ENCODE data around the gene TAS1R1. TPM values are rescaled to one million over a fixed set of nuclear protein-coding genes. Genes with fewer than 3 reads are reported as not detected.

The TAS1R1 gene
- polyA plus RNA-seq, 1 donor from 2014 or later: not detected

DNA sequence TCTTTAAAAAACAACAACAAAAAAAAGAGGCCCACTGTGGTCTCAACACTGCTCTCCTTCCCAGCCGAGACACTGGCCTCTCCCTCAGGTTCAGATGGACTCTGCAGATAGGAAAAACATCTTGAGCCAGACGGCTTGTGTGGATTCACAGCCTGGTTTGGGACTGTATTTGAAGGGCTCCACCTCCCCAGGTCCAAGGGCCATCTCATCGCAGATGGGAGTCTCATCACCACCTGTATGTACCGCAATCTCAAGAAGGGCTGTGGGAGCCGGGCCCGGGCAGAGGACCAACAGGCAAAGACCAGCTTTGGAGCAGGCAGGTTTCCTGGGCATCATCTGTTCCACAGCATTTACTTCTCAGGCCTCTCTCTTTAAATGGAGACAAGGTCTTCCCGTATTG is 34.9 kb downstream of the TAS1R1 start:
- Histone ChIP-seq H4K20me1 (ENCODE audit: insufficient read depth) (no peaks in the 10 kb centered on the region), H3K4me3 (ENCODE audit: low read length) (no peak overlapping the region), H2AFZ (ENCODE audit: low read depth, low read length) (no peak overlapping the region), H3K9me2 (ENCODE audit: insufficient read depth, low read length) (no peaks in the 10 kb centered on the region), H3F3A (ENCODE audit: insufficient read depth, low read length, poor library complexity, severe bottlenecking) (no peaks in the 10 kb centered on the region), H3K9me3 (ENCODE audit: low read length) (no peaks in the 10 kb centered on the region), H3K27ac (ENCODE audit: low read length) (no peak overlapping the region), H3K27me3 (ENCODE audit: insufficient read depth, low read depth, low read length) (no peaks in the 10 kb centered on the region), H3K4me2 (ENCODE audit: low read length) (no peak overlapping the region), H3K36me3 (ENCODE audit: insufficient read depth, low read length) (no peaks in the 10 kb centered on the region), H3K9ac (ENCODE audit: low read length) (no peak overlapping the region), H3K79me2 (replicated peaks; ENCODE audit: insufficient read depth, low read length) (no peaks in the 10 kb centered on the region)
- TF ChIP-seq, protein P1, sequence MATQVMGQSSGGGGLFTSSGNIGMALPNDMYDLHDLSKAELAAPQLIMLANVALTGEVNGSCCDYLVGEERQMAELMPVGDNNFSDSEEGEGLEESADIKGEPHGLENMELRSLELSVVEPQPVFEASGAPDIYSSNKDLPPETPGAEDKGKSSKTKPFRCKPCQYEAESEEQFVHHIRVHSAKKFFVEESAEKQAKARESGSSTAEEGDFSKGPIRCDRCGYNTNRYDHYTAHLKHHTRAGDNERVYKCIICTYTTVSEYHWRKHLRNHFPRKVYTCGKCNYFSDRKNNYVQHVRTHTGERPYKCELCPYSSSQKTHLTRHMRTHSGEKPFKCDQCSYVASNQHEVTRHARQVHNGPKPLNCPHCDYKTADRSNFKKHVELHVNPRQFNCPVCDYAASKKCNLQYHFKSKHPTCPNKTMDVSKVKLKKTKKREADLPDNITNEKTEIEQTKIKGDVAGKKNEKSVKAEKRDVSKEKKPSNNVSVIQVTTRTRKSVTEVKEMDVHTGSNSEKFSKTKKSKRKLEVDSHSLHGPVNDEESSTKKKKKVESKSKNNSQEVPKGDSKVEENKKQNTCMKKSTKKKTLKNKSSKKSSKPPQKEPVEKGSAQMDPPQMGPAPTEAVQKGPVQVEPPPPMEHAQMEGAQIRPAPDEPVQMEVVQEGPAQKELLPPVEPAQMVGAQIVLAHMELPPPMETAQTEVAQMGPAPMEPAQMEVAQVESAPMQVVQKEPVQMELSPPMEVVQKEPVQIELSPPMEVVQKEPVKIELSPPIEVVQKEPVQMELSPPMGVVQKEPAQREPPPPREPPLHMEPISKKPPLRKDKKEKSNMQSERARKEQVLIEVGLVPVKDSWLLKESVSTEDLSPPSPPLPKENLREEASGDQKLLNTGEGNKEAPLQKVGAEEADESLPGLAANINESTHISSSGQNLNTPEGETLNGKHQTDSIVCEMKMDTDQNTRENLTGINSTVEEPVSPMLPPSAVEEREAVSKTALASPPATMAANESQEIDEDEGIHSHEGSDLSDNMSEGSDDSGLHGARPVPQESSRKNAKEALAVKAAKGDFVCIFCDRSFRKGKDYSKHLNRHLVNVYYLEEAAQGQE (IDR thresholded peaks at IDR 0.05; ENCODE audit: borderline replicate concordance): no peak
- TF ChIP-seq EZH2 (IDR thresholded peaks at IDR 0.05; ENCODE audit: borderline replicate concordance, insufficient read depth, low read length, poor library complexity, severe bottlenecking) (no peak), SMC3 (conservative IDR thresholded peaks at IDR 0.05; ENCODE audit: poor library complexity) (no peak), POLR2AphosphoS5 (IDR thresholded peaks at IDR 0.05) (no peak), TAF1 (IDR thresholded peaks at IDR 0.05; ENCODE audit: low read depth) (no peak), EP300 (conservative IDR thresholded peaks at IDR 0.05; ENCODE audit: poor library complexity, severe bottlenecking) (no peak), MXI1 (conservative IDR thresholded peaks at IDR 0.05; ENCODE audit: poor library complexity, severe bottlenecking) (no peak), RAD21 (conservative IDR thresholded peaks at IDR 0.05) (no peak)
- TF ChIP-seq, protein P2, sequence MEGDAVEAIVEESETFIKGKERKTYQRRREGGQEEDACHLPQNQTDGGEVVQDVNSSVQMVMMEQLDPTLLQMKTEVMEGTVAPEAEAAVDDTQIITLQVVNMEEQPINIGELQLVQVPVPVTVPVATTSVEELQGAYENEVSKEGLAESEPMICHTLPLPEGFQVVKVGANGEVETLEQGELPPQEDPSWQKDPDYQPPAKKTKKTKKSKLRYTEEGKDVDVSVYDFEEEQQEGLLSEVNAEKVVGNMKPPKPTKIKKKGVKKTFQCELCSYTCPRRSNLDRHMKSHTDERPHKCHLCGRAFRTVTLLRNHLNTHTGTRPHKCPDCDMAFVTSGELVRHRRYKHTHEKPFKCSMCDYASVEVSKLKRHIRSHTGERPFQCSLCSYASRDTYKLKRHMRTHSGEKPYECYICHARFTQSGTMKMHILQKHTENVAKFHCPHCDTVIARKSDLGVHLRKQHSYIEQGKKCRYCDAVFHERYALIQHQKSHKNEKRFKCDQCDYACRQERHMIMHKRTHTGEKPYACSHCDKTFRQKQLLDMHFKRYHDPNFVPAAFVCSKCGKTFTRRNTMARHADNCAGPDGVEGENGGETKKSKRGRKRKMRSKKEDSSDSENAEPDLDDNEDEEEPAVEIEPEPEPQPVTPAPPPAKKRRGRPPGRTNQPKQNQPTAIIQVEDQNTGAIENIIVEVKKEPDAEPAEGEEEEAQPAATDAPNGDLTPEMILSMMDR (IDR thresholded peaks at IDR 0.05; ENCODE audit: poor library complexity, severe bottlenecking): no peak

DNA sequence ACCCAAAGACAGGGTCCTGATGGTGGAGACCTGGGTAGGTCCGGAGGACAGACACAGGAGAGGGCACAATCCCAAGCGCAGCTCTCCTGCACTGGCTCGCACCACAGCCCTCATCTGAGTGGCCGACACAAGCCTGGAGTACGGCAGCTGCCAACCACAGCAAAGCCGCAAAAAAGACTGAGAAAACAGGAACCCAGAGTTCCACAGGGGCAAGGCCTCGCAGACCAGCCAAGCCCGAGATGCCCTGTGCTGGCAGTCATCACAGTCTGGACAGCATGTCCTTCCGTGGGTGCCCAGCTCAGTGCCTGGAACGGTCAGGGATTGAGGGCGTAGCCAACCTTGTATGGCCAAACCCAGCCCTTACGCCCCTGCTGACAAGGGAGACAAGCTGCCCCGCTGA is 36.1 kb downstream of the TAS1R1 start:
- no peaks in the 10 kb centered on the region for H3K9me2 ChIP-seq (ENCODE audit: insufficient read depth, low read length)
- H3K27me3 ChIP-seq (ENCODE audit: insufficient read depth, low read depth, low read length): no peaks in the 10 kb centered on the region
- H3K4me2 ChIP-seq (ENCODE audit: low read length): no peak overlapping the region
- no peaks in the 10 kb centered on the region for H3K36me3 ChIP-seq (ENCODE audit: insufficient read depth, low read length)
- H3K9ac ChIP-seq (ENCODE audit: low read length): no peak overlapping the region
- H3K9me3 ChIP-seq (ENCODE audit: low read length): no peaks in the 10 kb centered on the region
- no peaks in the 10 kb centered on the region for H3F3A ChIP-seq (ENCODE audit: insufficient read depth, low read length, poor library complexity, severe bottlenecking)
- no peak overlapping the region for H2AFZ ChIP-seq (ENCODE audit: low read depth, low read length)
- no peaks in the 10 kb centered on the region for H3K79me2 ChIP-seq (replicated peaks; ENCODE audit: insufficient read depth, low read length)
- H3K27ac ChIP-seq (ENCODE audit: low read length): no peak overlapping the region
- H3K4me3 ChIP-seq (ENCODE audit: low read length): no peak overlapping the region
- no peaks in the 10 kb centered on the region for H4K20me1 ChIP-seq (ENCODE audit: insufficient read depth)
- TF ChIP-seq MXI1 (conservative IDR thresholded peaks at IDR 0.05; ENCODE audit: poor library complexity, severe bottlenecking): no peak
- TF ChIP-seq SMC3 (conservative IDR thresholded peaks at IDR 0.05; ENCODE audit: poor library complexity): no peak
- no peak for TF ChIP-seq POLR2AphosphoS5 (IDR thresholded peaks at IDR 0.05)
- TF ChIP-seq, protein P1 (IDR thresholded peaks at IDR 0.05; ENCODE audit: borderline replicate concordance): no peak
- no peak for TF ChIP-seq TAF1 (IDR thresholded peaks at IDR 0.05; ENCODE audit: low read depth)
- TF ChIP-seq, protein P2 (IDR thresholded peaks at IDR 0.05; ENCODE audit: poor library complexity, severe bottlenecking): no peak
- no peak for TF ChIP-seq RAD21 (conservative IDR thresholded peaks at IDR 0.05)
- no peak for TF ChIP-seq EP300 (conservative IDR thresholded peaks at IDR 0.05; ENCODE audit: poor library complexity, severe bottlenecking)
- TF ChIP-seq EZH2 (IDR thresholded peaks at IDR 0.05; ENCODE audit: borderline replicate concordance, insufficient read depth, low read length, poor library complexity, severe bottlenecking): no peak

Data from neural cell (in vitro differentiated cells).